OCI-LY1 (cell line): Measurements from ENCODE around the gene AKAP13.

Experiments
- H2AFZ ChIP-seq: fragments of 200-600 bp; sonication (generic), shearing (Covaris generic); 2 replicates; pipeline ENCODE4 v1.6.0; 2014; ENCODE audit warnings: antibody characterized with exemption, mild to moderate bottlenecking, low read length
- H3F3A ChIP-seq: fragments of 200-600 bp; sonication (generic), shearing (Covaris generic); 2 replicates; pipeline ENCODE4 v1.6.0; 2014; ENCODE audit warnings: mild to moderate bottlenecking, antibody characterized with exemption, low read length, moderate library complexity; ENCODE audit not compliant: insufficient read depth
- H3K27ac ChIP-seq: fragments of 200-600 bp; sonication (generic); 2 replicates; pipeline ENCODE4 v1.5.1; 2014; ENCODE audit warnings: low read length, mixed run types, mild to moderate bottlenecking, low read depth; ENCODE audit not compliant: poor library complexity, severe bottlenecking
- H3K27me3 ChIP-seq: fragments of 200-600 bp; sonication (generic); 2 replicates; pipeline ENCODE4 v1.6.0; 2014; ENCODE audit warnings: antibody characterized with exemption, mild to moderate bottlenecking, low read length, moderate library complexity; ENCODE audit not compliant: insufficient read depth
- H3K36me3 ChIP-seq: fragments of 200-600 bp; sonication (generic); 2 replicates; pipeline ENCODE4 v1.6.1; 2014; ENCODE audit warnings: mild to moderate bottlenecking, antibody characterized with exemption, low read length, moderate library complexity, mixed read lengths; ENCODE audit not compliant: insufficient read depth
- H3K4me1 ChIP-seq: fragments of 200-600 bp; sonication (generic); 2 replicates; pipeline ENCODE4 v1.5.1; 2014; ENCODE audit warnings: mild to moderate bottlenecking, low read length, moderate library complexity; ENCODE audit not compliant: insufficient read depth, severe bottlenecking
- H3K4me2 ChIP-seq: fragments of 200-600 bp; sonication (generic), shearing (Covaris generic); 2 replicates; pipeline ENCODE4 v1.6.1; 2014; ENCODE audit warnings: low read length
- H3K4me3 ChIP-seq: fragments of 200-600 bp; sonication (generic); 2 replicates; pipeline ENCODE4 v1.5.1; 2014; ENCODE audit warnings: low read length, low read depth, mild to moderate bottlenecking, mixed read lengths; ENCODE audit not compliant: poor library complexity, severe bottlenecking
- H3K79me2 ChIP-seq: fragments of 200-600 bp; shearing (Covaris generic); 2 replicates; pipeline ENCODE4 v1.6.1; 2016; ENCODE audit warnings: mixed run types, low read length, mixed read lengths; ENCODE audit not compliant: insufficient read depth
- H3K9ac ChIP-seq: fragments of 200-600 bp; sonication (generic), shearing (Covaris generic); 2 replicates; pipeline ENCODE4 v1.6.1; 2014; ENCODE audit warnings: mild to moderate bottlenecking, low read length, mixed read lengths
- H3K9me2 ChIP-seq: fragments of 200-600 bp; sonication (generic), shearing (Covaris generic); 2 replicates; pipeline ENCODE4 v1.6.1; 2014; ENCODE audit warnings: low read depth, mild to moderate bottlenecking, low read length, mixed read lengths
- H3K9me3 ChIP-seq: fragments of 200-600 bp; shearing (Covaris generic); 2 replicates; pipeline ENCODE4 v1.6.1; 2014; ENCODE audit warnings: low read length, mixed read lengths
- H4K20me1 ChIP-seq: fragments of 200-600 bp; sonication (generic), shearing (Covaris generic); 2 replicates; pipeline ENCODE4 v1.6.0; 2016; ENCODE audit warnings: mild to moderate bottlenecking, low read length; ENCODE audit not compliant: insufficient read depth
- CTCF ChIP-seq: fragments of 200-600 bp; sonication (generic), shearing (Covaris generic); IDR thresholded peaks from 2 replicates; pipeline ENCODE4 v1.5.1; 2017; ENCODE audit warnings: mild to moderate bottlenecking, antibody characterized with exemption, low read length, moderate library complexity, mixed read lengths
- EZH2 ChIP-seq: fragments of 200-600 bp; sonication (generic), shearing (Covaris generic); IDR thresholded peaks from 2 replicates; pipeline ENCODE4 v1.8.0; 2017; ENCODE audit warnings: borderline replicate concordance, mixed run types, mild to moderate bottlenecking, antibody characterized with exemption, low read length, moderate library complexity, mixed read lengths

Gene AKAP13

DNA sequence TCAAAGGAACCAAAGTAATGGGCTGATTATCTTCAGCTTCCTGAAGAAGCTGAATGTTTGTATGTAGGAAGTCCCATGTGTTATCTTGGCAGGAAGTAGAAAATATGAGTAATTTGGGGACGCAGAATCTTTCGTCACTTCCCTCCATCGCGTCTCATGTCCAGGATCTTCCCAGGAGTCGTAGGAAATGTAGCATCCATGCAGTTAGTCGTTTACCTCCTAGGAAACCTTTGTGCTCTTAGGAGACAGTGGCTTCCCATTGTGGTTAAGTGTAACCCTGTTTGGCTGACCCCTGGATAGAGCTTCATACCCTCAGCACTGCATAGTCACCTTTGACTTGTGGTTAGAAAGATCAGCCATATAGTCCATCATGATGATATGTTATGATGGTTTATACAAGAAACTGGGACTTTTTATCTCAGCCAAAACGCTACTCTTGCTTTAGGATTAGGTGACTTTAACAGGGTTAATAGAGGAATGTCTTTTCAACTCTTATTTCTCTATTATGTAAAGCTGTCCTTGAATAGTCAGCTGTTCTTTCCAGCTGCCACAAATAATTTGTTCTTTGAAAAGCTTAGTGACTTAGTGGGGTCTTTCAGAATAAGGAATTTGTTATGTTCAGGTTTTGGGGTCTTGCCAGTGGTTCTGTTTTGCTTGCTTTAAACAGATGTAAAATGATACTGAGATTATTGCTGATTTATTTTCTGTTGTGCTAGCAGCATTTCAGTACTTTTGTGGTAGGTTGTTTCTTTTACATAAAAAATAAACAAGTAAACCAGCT, 322.1 kb downstream of the AKAP13 start:
- no peaks in the 10 kb centered on the region for H3K9me2 ChIP-seq
- H4K20me1 ChIP-seq = no peaks in the 10 kb centered on the region
- peak overlapping the region; percentile 52 for H3K4me2 ChIP-seq
- no peaks in the 10 kb centered on the region for H3K9me3 ChIP-seq
- H3K4me3 ChIP-seq = peak overlapping the region; percentile 20
- H3K27me3 ChIP-seq = no peaks in the 10 kb centered on the region
- peaks cover 23% of the 10 kb centered on the region for H3K79me2 ChIP-seq
- TF ChIP-seq CTCF (no peak), EZH2 (no peak)
- peaks cover 74% of the 10 kb centered on the region for H3K4me1 ChIP-seq
- H3K27ac ChIP-seq = peak overlapping the region; percentile 91
- 0 out of 2 replicates have a peak, but pooled peaks cover 5% of the 10 kb centered on the region for H3F3A ChIP-seq
- H3K9ac ChIP-seq = peak overlapping the region; percentile 39
- no peak overlapping the region for H2AFZ ChIP-seq
- peaks cover 19% of the 10 kb centered on the region; the same call in 1 of the 2 replicates for H3K36me3 ChIP-seq

DNA sequence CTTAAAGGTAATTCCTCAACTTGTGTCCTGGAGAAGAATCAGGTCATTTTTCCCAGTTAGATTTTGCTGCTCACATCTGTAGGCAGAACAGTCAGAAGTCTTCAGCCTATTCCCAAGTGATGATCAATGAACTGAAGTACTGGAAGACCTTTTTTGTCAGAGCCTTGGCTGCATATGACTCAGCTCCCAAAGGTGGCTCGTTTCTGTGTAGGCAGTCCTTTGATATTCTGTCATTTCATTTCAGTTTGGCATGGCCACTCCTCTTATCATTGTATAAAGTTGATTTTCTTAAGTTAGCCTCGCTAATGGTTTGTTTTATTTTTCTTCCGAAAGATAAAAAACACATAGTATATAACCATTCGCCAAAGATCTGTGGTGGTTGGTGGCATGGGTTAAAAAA, 323.7 kb downstream of the AKAP13 start:
- H3K79me2 ChIP-seq = peaks cover 23% of the 10 kb centered on the region
- peak overlapping the region; percentile 42; the same call in 1 of the 2 replicates for H3K9ac ChIP-seq

DNA sequence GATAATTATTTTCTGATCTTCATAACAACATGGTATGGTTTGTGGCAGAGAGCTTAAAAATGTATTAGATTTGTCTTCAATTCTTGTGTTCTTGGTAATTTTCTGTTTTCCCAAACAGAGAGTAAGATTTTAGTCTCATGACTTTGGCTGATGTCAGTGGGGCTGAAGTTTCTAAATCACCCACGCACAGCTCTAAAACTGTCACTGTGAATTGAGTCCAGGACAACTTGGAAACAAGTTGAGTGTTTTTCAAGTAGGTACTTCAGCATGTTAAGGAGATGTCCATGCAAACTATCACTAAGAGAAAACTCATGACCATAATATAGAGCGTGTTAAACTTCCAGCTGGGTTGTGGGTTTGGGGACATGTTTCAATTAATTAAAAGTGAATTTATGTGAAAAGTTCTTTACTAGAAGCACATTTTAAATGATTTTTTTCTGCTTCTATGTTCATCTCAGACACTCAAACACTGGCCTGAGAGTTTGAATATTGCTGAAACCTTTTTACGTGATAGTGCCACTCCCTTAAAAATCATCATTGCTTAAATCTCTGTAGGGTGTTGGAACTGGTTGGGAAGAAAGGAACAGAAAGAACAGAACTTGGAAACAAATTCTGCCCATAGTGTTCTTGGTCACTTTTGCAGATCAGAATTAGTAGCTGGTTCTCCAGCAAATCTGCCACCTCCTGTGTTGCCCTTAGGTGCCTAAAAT, 324.5 kb downstream of the AKAP13 start:
- H3K4me1 ChIP-seq = peaks cover 85% of the 10 kb centered on the region
- H3K27ac ChIP-seq = peak overlapping the region; percentile 93
- H3K27me3 ChIP-seq = no peaks in the 10 kb centered on the region
- no peak overlapping the region for H2AFZ ChIP-seq
- no peaks in the 10 kb centered on the region for H4K20me1 ChIP-seq
- TF ChIP-seq EZH2 (no peak), CTCF (no peak)
- peak overlapping the region; percentile 42; the same call in 1 of the 2 replicates for H3K9ac ChIP-seq
- peaks cover 23% of the 10 kb centered on the region for H3K79me2 ChIP-seq
- H3K9me3 ChIP-seq = no peaks in the 10 kb centered on the region
- no peaks in the 10 kb centered on the region for H3K9me2 ChIP-seq
- H3K4me2 ChIP-seq = peak overlapping the region; percentile 58
- peaks cover 33% of the 10 kb centered on the region; the same call in 1 of the 2 replicates for H3K36me3 ChIP-seq
- no peaks in the 10 kb centered on the region for H3F3A ChIP-seq
- H3K4me3 ChIP-seq = no peak overlapping the region

More for the DNA sequence above, 323.7 kb downstream of the AKAP13 start:
- H3K9me2 ChIP-seq = no peaks in the 10 kb centered on the region
- no peaks in the 10 kb centered on the region for H4K20me1 ChIP-seq
- no peak overlapping the region for H3K4me3 ChIP-seq
- peaks cover 85% of the 10 kb centered on the region for H3K4me1 ChIP-seq
- H3K4me2 ChIP-seq = peak overlapping the region; percentile 58
- H3K36me3 ChIP-seq = peaks cover 29% of the 10 kb centered on the region; the same call in 1 of the 2 replicates
- peak overlapping the region; percentile 93 for H3K27ac ChIP-seq
- no peak overlapping the region for H2AFZ ChIP-seq
- 0 out of 2 replicates have a peak, but pooled peaks cover 5% of the 10 kb centered on the region for H3F3A ChIP-seq
- TF ChIP-seq CTCF (no peak), EZH2 (no peak)
- H3K9me3 ChIP-seq = no peaks in the 10 kb centered on the region
- H3K27me3 ChIP-seq = no peaks in the 10 kb centered on the region
